Hypothalamus (tissue), 51 donors: ENCODE measurements around the gene FOXP1.

ENCODE experiments used
- DNase-seq, 51 donors: peaks; one replicate each; lab custom pipeline; 2025; lab: John Stamatoyannopoulos, UW

Gene FOXP1

DNA sequence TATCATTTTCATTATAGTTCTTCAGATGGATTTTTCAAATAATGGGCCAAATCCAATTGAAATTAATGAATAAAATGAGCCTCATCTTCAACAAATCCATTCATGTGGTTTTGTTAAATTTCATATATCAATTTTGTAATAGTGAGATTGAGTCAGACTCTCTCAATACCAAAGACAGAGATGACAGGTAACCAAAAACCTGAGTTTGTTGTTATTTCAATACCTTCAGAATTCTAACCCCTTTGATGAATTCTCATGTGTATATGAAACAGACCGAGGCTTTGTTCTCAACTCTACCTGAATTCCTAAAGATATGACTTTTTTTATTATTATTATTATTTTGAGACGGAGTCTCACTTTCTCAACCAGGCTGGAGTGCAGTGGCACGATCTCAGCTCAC, 92.8 kb downstream of the FOXP1 start:
- no peak for DNase-seq

DNA sequence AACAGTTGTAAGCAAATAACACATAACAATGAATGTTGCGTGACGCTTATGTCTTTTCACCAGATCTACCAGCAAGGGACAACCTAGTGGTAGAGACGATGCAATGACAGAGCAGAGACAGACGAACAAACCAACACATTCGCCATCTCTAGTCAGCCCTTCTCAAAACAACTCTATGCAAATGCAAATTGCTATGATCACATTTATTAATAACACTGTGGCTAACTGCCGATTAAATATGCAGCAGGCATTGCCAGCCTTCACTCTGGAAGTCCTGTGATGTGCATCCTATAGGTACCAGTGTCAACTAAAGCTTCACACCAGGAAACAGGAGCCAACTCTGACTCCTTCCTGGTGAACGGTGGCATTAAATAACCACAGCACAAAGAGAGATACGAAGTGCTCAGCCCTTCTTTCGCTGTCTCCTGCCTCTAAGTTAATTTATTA, 94.2 kb downstream of the FOXP1 start:
- no peak for DNase-seq

DNA sequence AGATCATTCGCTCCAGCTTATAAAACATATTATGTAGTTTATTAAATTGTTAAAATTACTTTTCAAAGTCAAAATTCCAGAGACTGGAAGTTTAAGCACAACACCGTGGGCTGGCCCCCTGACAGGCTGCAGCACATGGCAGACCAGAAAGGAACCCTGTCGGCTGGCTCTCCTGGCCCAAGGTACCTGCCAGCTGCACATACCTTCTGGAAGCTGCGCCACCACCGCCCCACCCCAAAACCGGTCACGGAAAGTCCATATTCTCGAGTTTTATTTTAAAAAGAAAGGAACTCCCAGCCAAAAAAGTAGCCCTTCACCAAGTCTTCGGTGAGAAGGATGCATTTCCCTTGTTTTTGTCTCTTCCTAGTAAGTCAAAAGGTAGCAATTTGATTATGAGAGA, 94.6 kb downstream of the FOXP1 start:
- DNase-seq, result no peak

DNA sequence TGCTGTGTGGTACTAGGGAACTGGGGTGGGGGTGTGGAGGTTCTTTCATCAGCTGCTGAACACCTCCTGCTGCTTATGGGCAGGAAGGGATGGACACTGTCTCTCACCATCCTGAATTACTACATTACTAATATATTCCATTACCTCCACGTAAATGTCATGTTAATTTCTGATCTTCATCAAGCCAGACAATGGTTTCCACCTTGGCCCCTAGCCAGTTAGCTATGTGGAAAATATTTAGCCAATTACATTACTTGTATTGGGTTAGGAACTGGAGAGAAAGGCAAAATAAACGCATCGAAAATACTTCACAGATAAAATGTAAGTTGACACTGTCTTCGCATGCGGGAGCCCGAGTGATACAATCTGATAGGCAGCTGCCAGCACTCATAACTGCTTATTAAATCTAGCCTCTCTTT, 95.1 kb downstream of the FOXP1 start:
- no peak for DNase-seq

DNA sequence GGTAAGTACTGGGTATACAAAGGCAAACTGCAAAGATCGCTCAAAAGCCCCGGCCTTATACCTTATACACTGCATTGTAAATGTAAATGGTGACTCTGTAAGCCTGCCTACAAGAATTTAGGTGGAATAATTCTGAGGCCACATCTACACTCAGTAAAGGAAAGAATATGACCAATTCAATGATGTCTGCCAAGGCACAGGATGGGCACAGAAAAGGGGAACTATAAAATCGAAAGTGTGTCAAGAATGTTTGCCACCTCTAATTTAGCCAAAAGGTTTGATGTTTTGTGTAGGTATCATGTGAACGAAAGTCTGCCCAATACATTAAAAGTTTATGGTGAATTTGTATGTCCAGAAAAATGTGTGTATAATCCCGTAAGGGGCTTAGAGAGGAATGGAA, 96.1 kb downstream of the FOXP1 start:
- DNase-seq, result no peak

DNA sequence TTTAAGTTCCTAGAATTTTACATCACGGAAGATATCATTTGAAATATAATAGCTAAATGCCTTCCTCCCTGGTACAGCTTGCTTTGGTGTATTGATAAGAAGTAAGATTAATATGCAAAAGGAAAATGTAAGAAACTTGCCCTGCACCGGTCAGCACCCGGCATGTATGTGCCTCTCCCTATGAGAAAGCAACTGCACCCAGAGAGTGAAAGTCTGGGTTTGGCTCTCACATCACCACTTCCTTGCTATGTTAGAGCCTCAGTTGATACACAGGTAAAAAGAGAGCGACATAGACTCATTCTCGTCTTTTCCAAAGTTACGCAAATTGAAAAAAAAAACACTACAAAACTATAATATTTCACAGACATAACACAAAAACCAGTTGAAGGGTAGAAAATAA, 96.7 kb downstream of the FOXP1 start:
- DNase-seq, result no peak

DNA sequence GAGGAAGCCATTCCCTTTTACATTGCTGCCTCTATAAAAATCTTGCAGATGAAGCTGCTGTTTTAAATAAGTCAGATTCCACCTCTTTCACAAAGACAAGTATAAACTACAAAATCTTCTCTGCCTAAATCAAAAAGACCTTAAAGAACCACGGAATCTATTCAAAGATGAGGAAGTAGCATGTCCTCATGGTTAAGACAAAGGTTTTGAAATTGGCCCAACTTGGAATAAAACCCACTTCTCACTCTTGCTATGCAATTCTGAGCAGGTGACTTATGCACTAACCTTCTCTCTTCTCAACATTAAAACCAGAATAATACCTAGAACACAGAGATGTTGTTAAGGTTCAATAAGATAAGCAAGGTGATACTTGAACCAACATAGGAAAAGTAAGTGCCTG, 97.6 kb downstream of the FOXP1 start:
- no peak for DNase-seq

DNA sequence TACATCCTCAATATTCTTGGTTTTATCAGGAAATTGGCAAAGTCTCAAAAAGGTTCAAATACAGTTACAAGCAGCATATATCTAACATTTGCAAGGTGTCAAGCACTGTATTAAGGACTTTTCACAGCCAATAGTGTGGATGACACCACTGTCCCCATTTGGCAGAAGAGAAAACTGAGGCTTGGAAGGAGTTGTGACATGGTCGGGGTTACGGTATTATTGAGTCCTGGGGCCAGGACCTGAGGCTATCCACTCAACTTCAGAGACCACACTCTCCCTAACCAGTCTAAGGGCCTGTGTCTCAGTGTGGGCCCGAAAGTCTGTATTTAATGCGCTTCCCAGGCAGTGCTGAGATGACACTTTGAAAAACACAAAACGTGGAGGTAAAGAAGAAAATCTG, 99.1 kb downstream of the FOXP1 start:
- no peak for DNase-seq

DNA sequence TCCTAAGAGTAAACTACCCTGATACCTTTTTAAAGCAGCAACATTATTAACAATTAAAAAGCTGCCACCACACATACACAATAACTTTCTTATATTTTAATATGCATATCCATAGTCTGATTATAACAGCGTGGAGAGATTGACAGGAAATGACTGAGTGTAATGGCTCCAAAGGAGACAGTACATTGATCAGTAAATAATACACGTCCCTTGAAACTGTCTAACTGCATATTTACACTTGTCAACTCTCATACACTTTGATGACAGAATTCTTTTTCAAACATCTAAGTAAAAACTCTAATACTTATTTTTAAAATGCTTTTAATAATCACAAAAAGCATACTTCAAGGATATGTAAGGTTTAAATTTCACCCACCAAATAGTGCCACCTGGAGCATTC, 99.5 kb downstream of the FOXP1 start:
- no peak for DNase-seq

DNA sequence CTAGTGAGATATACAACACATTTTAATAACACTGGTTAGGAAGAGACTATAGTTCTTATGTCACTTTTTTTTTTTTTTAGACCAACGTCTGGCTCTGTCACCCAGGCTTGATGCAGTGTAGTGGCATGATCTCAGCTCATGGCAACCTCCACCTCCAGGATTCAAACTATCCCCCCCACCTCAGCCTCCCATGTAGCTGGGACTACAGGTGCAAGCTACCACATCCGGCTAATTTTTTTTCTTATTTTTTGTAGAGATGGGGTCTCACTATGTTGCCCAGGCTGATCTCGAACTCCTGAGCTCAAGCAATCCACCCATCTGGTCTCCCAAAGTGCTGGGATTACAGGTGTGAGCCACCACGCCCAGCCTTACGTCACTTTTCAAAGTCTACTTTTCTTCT, 100.8 kb downstream of the FOXP1 start:
- no peak for DNase-seq

DNA sequence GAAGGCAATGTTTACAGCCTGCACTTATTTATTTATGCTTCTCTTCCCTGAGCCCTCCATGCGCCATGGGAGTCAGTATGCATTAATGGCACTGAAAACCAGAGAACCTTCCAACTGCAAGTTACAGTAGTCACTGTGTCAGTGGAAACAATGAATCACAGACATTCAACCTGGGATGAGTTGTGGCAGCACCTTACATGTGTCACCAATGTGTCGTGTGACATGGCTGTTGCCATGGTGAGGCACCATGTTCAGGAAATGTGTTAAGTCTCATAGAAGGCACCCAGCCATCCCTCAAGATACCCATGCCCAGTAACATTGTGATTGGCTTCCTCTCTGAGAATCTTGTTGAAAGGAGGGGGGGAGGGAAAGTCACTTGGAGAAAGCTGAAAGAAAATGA, 105.0 kb downstream of the FOXP1 start:
- DNase-seq, result peak in 1 of 51 donors; percentile 12

DNA sequence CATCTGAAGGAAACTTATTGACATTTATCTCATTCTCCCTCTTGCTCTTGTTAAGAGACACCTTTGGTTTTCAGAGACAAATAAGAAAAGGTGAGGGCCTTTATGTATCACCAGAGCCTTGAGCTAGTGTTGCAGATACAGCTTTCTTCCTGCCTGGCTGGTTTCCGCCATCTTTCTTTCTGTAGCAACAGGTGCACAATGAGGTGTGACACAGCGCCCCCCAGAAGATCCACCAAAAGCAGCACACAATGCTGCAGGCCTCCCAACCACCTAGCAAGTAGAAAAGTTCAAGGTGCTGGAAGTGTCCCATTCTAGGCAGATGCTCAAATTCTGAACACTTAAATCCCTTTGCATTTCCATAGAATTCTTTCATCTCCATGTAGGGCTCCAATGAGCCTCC, 106.6 kb downstream of the FOXP1 start:
- DNase-seq, result no peak

DNA sequence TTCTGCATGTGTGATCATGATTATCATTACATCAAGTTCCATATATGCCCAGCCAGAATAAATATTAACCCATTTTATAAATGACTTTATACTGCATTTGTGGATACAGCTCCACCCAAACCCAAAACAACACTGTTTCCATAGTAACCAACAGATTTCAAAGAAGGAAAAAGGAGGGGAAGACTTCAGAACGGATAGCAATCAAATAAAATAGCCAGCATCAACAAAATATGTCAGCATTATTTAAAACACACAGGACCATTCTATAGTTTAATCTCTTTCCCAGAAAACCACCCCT, 114.4 kb downstream of the FOXP1 start:
- DNase-seq, result no peak

DNA sequence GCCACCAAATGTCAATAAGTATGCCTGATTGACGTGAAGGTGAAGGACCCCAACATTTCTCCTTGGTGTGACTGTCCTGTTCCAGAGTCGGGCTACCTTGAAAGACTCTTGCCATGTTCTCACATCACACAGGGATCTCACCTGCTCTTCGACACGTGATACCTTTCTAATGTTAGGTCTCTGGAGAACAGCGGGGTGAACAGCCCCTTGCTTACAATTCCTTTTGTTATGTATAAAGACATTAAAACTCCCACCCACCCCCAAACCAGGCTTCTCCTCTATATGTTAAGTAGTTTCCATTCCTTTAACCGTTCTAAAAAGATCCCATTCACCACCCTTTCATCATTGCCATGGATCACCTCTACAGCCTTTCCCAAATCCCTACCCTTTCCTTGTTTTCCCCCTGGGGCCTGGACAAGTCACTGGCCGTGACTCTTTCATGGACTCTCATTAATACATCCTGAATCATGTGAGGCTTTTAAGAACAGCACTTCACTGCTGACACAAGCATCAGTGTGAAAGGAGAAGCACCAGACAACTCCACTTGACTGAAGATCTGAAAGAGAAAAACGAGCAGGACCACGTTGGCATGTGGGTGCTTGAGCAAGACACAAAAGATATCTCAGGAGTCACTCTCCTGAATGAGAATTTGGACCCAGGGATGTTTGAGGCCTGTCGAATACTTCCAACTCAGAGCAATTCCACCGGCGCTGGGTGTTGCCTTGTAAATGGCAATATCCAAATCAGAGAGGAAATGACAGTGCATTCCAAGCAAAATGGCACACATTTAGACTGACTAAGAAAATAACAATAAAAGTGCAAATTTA, 115.0 kb downstream of the FOXP1 start:
- no peak for DNase-seq

DNA sequence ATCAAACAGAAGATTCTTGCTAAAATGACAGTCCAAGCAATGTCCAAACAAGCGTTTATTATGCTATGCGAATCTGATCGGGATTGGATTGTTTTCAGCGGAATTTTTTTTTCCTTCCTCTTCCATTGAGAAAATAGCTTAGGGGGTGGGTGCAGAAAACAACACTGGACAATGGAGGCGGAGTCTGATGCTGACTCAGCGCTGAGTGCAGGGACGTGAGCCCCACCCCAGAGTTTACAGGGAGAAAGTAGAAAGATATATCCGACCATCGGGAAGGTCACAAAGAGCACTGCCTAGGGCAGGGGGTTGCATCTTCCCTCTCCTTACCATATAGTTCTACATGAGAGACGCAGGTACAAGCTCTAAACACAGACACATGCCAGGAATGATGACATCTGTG, 117.0 kb downstream of the FOXP1 start:
- DNase-seq, result peak in 12 of 51 donors; percentile 5 to 29 (median 16)

DNA sequence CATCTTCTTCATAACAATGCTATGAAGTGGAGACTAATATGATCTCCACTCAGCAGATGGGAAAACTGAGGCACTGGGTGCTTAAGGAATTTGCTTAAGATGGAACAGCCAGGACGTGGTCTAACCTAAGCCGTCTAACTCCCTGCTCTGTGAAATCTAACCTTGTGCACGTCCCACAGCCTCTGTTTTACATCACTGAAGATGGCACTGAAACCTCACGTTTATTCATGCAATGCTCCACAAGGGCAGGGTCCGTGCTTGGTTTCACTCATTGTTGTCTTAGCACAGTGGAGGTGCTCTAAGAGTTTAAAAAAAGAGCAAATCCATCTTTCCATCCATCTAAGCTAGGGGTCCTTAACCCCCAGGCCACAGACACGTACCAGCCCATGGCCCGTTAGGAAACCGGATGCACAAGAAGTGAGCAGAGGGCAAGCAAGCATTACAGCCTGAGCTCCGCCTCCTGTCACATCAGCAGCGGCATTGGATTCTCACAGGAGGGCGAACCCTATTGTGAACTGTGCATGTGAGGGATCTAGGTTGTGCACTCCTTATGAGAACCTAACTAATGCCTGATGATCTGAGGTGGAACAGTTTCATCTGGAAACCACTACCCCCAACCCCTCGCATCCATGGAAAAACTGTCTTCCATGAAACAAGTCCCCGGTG, 118.0 kb downstream of the FOXP1 start:
- no peak for DNase-seq

DNA sequence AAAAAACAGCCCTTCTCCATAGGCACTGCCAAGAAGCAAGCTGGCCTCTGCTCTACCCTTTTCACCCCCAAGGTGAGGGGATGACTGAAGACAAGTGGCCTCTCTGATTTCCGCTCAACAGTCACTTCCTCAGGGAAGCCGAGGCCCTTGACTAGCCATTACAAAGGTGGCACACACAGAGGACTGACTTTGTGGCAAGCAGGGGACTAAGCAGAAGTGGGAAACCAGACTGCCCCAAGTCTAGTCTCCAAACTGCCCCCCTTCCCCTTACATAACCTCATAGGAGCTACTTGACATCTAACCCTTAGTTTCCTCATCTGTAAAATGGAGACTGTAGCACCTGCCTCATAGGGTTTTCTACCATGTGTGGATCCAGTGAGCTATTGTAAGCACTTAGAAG, 118.9 kb downstream of the FOXP1 start:
- DNase-seq, result no peak

DNA sequence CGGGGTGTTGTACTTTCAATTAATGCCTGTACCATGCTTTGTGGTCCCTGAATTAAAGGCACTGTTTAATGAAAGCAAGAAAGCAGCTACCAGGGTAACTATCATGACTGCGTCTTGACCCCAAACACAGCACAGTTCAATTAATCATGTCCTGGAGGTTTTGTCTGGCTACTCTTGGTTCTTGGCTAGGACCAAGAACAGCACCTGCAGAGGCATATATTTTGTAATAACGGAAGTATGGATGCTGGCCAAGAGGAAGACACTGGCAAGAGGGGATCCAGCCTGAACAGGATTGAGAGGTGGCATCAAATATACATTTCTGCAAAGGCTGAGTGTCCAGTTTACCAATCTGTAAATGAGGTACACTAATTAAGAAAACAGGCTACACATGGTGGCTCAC, 119.9 kb downstream of the FOXP1 start:
- DNase-seq, result no peak

DNA sequence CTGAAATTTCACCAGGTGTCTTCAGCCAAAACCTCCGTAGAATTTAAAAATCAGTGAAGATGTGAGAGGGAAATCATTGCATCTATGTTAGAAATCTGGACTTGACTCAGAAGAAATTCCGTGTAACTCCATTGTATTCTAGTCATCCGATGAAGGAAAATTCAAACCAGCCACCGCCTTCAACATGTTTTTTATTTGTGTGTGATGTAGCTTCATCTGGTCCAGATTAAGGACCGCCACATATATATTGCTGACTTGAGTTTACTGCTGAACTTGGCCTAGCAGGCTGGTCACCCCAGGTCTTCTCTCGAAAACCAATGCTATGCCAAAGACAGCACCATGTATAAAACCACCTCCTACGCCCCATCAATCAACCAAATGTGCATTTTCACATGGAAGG, 120.9 kb downstream of the FOXP1 start:
- no peak for DNase-seq

DNA sequence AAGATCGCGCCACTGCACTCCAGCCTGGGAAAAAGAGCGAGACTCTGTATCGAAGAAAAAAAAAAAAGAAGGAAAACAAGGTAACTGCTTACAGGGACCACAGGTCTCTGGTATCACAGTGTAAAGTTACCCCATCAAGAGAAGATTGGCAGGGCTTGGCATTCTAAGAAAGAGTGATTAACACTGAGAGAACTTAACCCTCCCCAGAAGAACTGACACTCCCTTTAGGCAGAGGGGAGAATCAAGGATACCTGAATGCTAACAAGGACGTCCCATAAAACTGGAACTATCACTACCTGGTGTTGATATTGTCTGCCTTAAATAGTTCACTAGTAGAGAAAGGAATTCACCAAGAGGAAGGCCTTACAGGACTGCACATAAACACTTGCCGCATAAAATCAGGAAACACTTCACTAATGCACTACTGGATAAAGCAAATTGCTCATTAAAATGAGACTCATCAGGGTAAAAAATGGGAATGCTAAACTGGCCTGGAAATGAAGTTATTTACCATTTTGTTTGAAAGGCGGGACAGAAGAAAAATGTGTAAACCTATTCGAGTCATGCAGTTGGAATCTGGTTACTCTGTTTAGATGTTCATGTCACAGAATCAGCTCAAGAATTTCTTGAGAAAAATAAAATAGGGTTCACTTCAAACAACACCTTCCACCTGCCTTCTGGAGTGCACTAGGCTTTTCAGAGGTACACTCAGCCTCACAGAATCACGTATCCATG, 121.6 kb downstream of the FOXP1 start:
- DNase-seq, result no peak

DNA sequence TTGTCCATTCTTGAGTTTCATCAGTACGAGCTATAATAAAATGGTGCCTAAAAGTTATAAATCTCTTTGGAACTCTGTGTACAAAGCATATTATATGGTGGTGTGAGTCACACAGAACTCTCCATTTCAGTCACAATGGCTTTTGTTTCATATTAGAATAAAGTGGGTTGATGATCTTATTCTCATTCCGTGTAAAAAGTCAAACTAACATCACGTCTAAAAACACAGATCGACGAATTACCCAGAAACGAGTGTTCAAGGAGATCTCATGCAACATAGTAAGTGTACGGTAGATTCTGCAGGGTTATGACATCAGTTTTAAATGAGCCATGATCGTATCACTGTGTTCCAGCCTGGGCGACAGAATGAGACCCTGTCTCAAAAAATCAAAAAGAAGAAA, 122.4 kb downstream of the FOXP1 start:
- no peak for DNase-seq

DNA sequence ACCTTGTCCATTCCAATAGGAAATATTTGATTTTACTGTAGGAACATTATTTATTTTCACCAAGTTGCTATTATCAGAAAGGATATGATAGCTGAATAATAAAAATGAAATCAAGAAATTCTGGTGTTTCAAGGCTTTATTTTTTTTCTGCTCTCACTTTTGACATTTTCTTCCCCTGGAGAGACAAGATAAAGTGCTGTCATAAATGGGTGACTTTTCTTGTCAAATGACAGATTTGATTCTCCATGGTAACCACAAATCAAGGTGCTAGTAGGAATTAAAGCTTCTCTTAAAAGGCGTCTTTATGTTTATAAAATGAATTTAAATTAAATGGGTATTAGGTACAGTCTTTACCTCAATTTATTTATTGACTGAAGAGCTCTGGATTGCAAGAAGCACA, 124.6 kb downstream of the FOXP1 start:
- no peak for DNase-seq
